ENCODE data around the gene LRCOL1. TPM values are rescaled to one million over a fixed set of nuclear protein-coding genes. Genes with fewer than 3 reads are reported as not detected.

The LRCOL1 gene
- total and polyA plus RNA-seq, 2 of the 13 experiments (the other 11 are each of a cell fraction or from before 2014, with no cell fraction given), result not detected

GRCh38 chr12:132624910-132625630, 14.7 kb upstream of the LRCOL1 start:
- no TSS peak for BruUV-seq (replicated peaks)
- Histone ChIP-seq H2AFZ (ENCODE audit: low read length) (no peak overlapping the region), H3K36me3 (replicated peaks in 1 of 2; ENCODE audit: control insufficient read depth in 1 of 2, insufficient read depth in 2 of 2, low read length in 2 of 2) (peaks cover 12 to 30% of the 10 kb centered on the region in 2 experiments; a peak in 3 of 5 replicates), H3K4me2 (ENCODE audit: low read depth, low read length) (no peak overlapping the region), H3K9ac (ENCODE audit: insufficient read depth, low read depth, low read length) (no peak overlapping the region), H4K20me1 (ENCODE audit: insufficient read depth, low read length) (no peaks in the 10 kb centered on the region; the same call in 1 of the 2 replicates), H3K4me1 (ENCODE audit: insufficient read depth, low read length) (peaks cover 10% of the 10 kb centered on the region), H3K9me3 (ENCODE audit: low read length) (no peaks in the 10 kb centered on the region), H3K27ac (ENCODE audit: extremely low read length, insufficient read depth, low read length) (no peak overlapping the region), H3K4me3 (replicated peaks in 1 of 3; ENCODE audit: insufficient read depth in 1 of 3, low read depth in 2 of 3, low read length in 3 of 3) (no peak overlapping the region), H3K27me3 (ENCODE audit: control insufficient read depth in 1 of 2, insufficient read depth in 2 of 2, low read length in 2 of 2) (no peaks in the 10 kb centered on the region), H3K79me2 (ENCODE audit: insufficient read depth, low read length) (no peaks in the 10 kb centered on the region)
- CTCF ChIA-PET (ENCODE audit: low intra/inter-chr PET ratio, low total read pairs), result no interaction called here
- POLR2A ChIA-PET, result no interaction called here
- ATAC-seq, result no peak
- TF ChIP-seq BHLHE40 (IDR thresholded peaks at IDR 0.05; ENCODE audit: low read length), result no peak
- no peak for TF ChIP-seq ZNF543 (CRISPR knock-in tag; IDR thresholded peaks at IDR 0.05)
- no peak for TF ChIP-seq CHD2 (IDR thresholded peaks at IDR 0.05; ENCODE audit: low read depth, low read length)
- TF ChIP-seq ZBTB33 (CRISPR knock-in tag; IDR thresholded peaks at IDR 0.05), result no peak
- TF ChIP-seq GATAD2A (CRISPR knock-in tag; IDR thresholded peaks at IDR 0.05), result no peak
- TF ChIP-seq ATAD3A (CRISPR knock-in tag; IDR thresholded peaks at IDR 0.05), result no peak
- no peak for TF ChIP-seq TARDBP (CRISPR knock-in tag; IDR thresholded peaks at IDR 0.05)
- TF ChIP-seq RARA (CRISPR knock-in tag; IDR thresholded peaks at IDR 0.05), result no peak
- TF ChIP-seq, protein P1, sequence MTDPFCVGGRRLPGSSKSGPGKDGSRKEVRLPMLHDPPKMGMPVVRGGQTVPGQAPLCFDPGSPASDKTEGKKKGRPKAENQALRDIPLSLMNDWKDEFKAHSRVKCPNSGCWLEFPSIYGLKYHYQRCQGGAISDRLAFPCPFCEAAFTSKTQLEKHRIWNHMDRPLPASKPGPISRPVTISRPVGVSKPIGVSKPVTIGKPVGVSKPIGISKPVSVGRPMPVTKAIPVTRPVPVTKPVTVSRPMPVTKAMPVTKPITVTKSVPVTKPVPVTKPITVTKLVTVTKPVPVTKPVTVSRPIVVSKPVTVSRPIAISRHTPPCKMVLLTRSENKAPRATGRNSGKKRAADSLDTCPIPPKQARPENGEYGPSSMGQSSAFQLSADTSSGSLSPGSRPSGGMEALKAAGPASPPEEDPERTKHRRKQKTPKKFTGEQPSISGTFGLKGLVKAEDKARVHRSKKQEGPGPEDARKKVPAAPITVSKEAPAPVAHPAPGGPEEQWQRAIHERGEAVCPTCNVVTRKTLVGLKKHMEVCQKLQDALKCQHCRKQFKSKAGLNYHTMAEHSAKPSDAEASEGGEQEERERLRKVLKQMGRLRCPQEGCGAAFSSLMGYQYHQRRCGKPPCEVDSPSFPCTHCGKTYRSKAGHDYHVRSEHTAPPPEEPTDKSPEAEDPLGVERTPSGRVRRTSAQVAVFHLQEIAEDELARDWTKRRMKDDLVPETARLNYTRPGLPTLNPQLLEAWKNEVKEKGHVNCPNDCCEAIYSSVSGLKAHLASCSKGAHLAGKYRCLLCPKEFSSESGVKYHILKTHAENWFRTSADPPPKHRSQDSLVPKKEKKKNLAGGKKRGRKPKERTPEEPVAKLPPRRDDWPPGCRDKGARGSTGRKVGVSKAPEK (CRISPR knock-in tag; IDR thresholded peaks at IDR 0.05; ENCODE audit: borderline replicate concordance), result no peak
- TF ChIP-seq ZNF281 (CRISPR knock-in tag; IDR thresholded peaks at IDR 0.05; ENCODE audit: borderline replicate concordance), result no peak
- no peak for TF ChIP-seq ZNF12 (CRISPR knock-in tag; IDR thresholded peaks at IDR 0.05)
- TF ChIP-seq, protein P2, sequence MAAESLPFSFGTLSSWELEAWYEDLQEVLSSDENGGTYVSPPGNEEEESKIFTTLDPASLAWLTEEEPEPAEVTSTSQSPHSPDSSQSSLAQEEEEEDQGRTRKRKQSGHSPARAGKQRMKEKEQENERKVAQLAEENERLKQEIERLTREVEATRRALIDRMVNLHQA (CRISPR knock-in tag; IDR thresholded peaks at IDR 0.05), result no peak
- no peak for TF ChIP-seq SNAPC2 (CRISPR knock-in tag; IDR thresholded peaks at IDR 0.05)
- TF ChIP-seq, protein P3, sequence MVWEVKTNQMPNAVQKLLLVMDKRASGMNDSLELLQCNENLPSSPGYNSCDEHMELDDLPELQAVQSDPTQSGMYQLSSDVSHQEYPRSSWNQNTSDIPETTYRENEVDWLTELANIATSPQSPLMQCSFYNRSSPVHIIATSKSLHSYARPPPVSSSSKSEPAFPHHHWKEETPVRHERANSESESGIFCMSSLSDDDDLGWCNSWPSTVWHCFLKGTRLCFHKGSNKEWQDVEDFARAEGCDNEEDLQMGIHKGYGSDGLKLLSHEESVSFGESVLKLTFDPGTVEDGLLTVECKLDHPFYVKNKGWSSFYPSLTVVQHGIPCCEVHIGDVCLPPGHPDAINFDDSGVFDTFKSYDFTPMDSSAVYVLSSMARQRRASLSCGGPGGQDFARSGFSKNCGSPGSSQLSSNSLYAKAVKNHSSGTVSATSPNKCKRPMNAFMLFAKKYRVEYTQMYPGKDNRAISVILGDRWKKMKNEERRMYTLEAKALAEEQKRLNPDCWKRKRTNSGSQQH (CRISPR knock-in tag; IDR thresholded peaks at IDR 0.05; ENCODE audit: low read depth), result no peak
- DNase-seq (ENCODE audit: low spot score), result no peak
- 93% methylated on average over 24 of the region's 32 CpGs for WGBS (ENCODE audit: low lambda C conversion rate)
- intact Hi-C loops (cut with micrococcal nuclease; ENCODE audit: unreplicated experiment) (no loop called here), in situ Hi-C loops (cut with HindIII; ENCODE audit: extremely low pct_ligation_motif_present, low pct_unique_long_range_greater_than_20kb) (no loop called here)
- FAIRE-seq, result no peak

Measured in HepG2 (cell line).